HG02970 (cell line): ENCODE measurements around the gene TNFRSF12A.
"Not testable (repeated sequence)": the region's sequence is repeated elsewhere in the genome, so short reads cannot be mapped to it uniquely, and the experiment has no call there.

ENCODE experiments used
- ATAC-seq: cut with Tn5 transposase; IDR thresholded peaks from one replicate; pipeline ENCODE4 v1.9.1; 2021; ENCODE audit warnings: mild to moderate bottlenecking, moderate library complexity, moderate number of reproducible peaks; ENCODE audit not compliant: unreplicated experiment, low FRiP score

The TNFRSF12A gene

GRCh38 chr16:3060339-3061127, 40.4 kb downstream of the TNFRSF12A start:
- no peak for ATAC-seq

GRCh38 chr16:3062553-3062952, 42.4 kb downstream of the TNFRSF12A start:
- no peak for ATAC-seq

DNA sequence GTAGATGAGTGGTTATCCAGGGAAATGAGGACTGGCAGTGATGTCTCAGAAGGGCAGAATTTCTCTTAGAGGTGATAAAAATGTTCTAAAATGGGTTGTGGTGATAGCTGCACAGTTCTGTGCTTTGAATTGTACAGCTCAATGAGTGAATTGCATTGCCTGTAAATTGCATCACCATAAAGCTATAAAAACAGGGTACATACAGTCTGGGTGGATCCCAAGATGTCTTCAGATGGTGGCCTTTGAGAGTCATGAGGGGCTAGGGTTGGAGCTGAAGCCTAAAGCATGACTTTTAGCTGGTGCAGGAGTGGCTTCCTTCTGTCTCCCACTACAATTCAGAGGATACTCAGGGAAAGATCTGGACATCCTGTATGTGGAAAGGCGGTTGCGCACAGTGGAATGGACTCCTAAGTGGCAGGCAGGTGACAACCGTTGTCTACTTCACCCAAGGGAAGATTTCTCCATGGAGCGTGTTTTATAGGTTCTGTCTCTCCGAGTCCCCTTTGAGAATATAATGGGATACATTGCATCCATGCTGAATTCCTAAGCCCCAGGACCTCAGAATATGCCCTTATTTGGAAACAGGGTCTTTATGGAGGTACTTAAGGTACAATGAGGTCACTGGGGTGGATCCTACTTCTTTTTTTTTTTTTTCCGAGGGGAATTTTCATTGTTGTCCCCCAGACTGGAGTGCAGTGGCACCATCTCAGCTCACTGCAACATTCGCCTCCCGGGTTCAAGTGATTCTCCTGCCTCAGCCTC, 43.6 kb downstream of the TNFRSF12A start:
- ATAC-seq: no peak

DNA sequence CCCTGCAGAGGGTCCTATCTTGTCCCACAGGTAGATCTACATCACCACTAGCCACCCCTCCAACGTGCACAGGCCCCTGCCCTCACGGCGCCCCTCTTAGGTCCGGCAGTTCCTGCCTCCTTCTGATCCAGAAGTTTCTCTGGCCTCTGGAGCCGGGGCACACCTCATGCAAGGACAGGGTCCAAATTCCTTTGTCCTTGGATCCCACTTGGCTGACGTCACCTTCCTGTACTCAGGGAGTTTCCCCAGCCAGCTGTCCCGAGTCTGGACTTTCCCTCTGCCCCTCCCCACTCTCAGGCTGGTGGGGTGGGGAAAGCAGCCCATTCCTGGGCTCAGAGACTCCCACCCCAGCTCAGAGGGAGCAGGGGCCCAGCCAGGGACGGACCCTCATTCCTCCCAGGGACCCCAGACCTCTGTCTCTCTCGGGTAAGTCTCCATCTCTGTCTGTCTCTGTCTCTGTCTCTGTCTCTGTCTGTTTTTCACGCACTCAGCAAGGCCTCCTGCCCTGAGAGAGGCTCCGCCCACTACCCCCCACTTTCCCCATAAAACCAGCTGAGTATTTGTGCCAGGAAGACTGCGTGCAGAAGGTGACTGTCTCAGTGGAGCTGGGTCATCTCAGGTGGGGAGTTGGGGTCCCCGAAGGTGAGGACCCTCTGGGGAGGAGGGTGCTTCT, 45.0 kb downstream of the TNFRSF12A start, which contains the start of gene IL32:
Gene IL32, plus strand, starts transcription at position 572 of the 673 bp plus-strand sequence. CDS start 172 bp downstream, outside the sequence.
- ATAC-seq: no peak

- no peak for ATAC-seq
These were observed 45.7 kb downstream of the TNFRSF12A start for GRCh38 chr16:3065742-3066439.

- no peak for ATAC-seq
These were observed 46.2 kb downstream of the TNFRSF12A start for GRCh38 chr16:3066440-3066748.

GRCh38 chr16:3068487-3068886, 48.3 kb downstream of the TNFRSF12A start:
- ATAC-seq: no peak

- ATAC-seq: not testable (repeated sequence)
These were observed 49.0 kb downstream of the TNFRSF12A start for GRCh38 chr16:3069146-3069545.

GRCh38 chr16:3070608-3071111, 50.5 kb downstream of the TNFRSF12A start:
- no peak for ATAC-seq

GRCh38 chr16:3071655-3072054, 51.5 kb downstream of the TNFRSF12A start:
- no peak for ATAC-seq
